Body of pancreas (tissue), 4 donors: Measurements from ENCODE around the gene ZNF160. TPM values are rescaled to one million over a fixed set of nuclear protein-coding genes. Genes with fewer than 3 reads are reported as not detected.
"Not testable (repeated sequence)": the region's sequence is repeated elsewhere in the genome, so short reads cannot be mapped to it uniquely, and the experiment has no call there.

Experiments used
- ATAC-seq: fragments of 150-250 bp; one replicate; pipeline ENCODE4 v1.9.1; 2016
- DNase-seq, 4 donors: peaks; one replicate each; pipeline ENCODE4 v3.0.0-alpha.2; 2019
- H3K27ac ChIP-seq, 4 donors: fragments of 200-600 bp; sonication (generic); 1 replicate in 3 of 4; 2 replicates in 1 of 4; pipeline versions ENCODE4 v1.5.1 to v1.6.1; 2016 to 2019; ENCODE audit warnings: mild to moderate bottlenecking in 1 of 4, mixed read lengths in 1 of 4, moderate library complexity in 1 of 4
- H3K27me3 ChIP-seq, 2 donors: fragments of 200-600 bp; sonication (generic); one replicate each; pipeline ENCODE4 v1.6.0; 2016; ENCODE audit warnings: mild to moderate bottlenecking in 1 of 2
- H3K36me3 ChIP-seq, 2 donors: fragments of 200-600 bp; sonication (generic); replicated peaks in 1 of 2; 2 replicates each; pipeline ENCODE4 v1.5.1; 2016; ENCODE audit warnings: low read depth in 2 of 2; ENCODE audit not compliant: insufficient read depth in 1 of 2
- H3K4me1 ChIP-seq: fragments of 200-600 bp; sonication (generic); one replicate; pipeline ENCODE4 v1.6.0; 2016
- H3K4me3 ChIP-seq, 2 donors: fragments of 200-600 bp; sonication (generic); 1 replicate in 1 of 2; 2 replicates in 1 of 2; pipeline ENCODE4 v1.5.1; 2016 to 2019
- H3K9me3 ChIP-seq, 3 donors: fragments of 200-600 bp; sonication (generic); 1 replicate in 2 of 3; 2 replicates in 1 of 3; pipeline ENCODE4 v1.5.1; 2016
- POLR2A ChIP-seq, 3 donors: fragments of 450-650 bp; IDR thresholded peaks; one replicate each; pipeline ENCODE4 v1.6.1; 2016; ENCODE audit warnings: antibody characterized with exemption in 3 of 3, mild to moderate bottlenecking in 2 of 3
- WGBS, 2 donors: methylation state at CpG; one replicate each; pipeline ENCODE4 v1.1.5; 2017; 5-methylcytosine and 5-hydroxymethylcytosine counted together
- intact Hi-C: fragments of 100-400 bp; cut with DNase I; formaldehyde crosslinking; loops from one replicate; pipeline ENCODE4 v1.15.1; 2023
- total RNA-seq, 2 donors: library from RNA; depleted of rRNA; stranded (reverse); fragments of >200 nt; gene quantifications; one replicate each; pipeline ENCODE4 v1.1.0, GENCODE V29; 2016
- TF ChIP-seq, protein P1 (sequence below), 7 experiments: fragments of 450-650 bp in 4 of 7; fragments of 200-600 bp in 3 of 7; sonication (generic) in 3 of 7; IDR thresholded peaks; one replicate each; pipeline ENCODE4 v1.5.1; 2016 to 2019; ENCODE audit warnings: antibody characterized with exemption in 7 of 7

The ZNF160 gene
- total RNA-seq, 2 donors from 2014 or later: 16.6 to 32.3 TPM

- Histone ChIP-seq H3K36me3 (no peaks in the 10 kb centered on the region), H3K4me1 (peaks cover 9% of the 10 kb centered on the region), H3K9me3 (peaks cover 0 to 4% (median 0%) of the 10 kb centered on the region in 3 donors), H3K27me3 (no peaks in the 10 kb centered on the region), H3K4me3 (peak within 1 kb of the TSS; percentile 22 to 26), H3K27ac (peak within 1 kb of the TSS in 3 of 4 donors; percentile 64 to 77 (median 64))
- ATAC-seq: peak; percentile 95
- WGBS, 2 donors: 1 to 2% methylated on average over 43 to 49 of the region's 51 CpGs
- intact Hi-C loops: no loop called here
- TF ChIP-seq, protein P1, sequence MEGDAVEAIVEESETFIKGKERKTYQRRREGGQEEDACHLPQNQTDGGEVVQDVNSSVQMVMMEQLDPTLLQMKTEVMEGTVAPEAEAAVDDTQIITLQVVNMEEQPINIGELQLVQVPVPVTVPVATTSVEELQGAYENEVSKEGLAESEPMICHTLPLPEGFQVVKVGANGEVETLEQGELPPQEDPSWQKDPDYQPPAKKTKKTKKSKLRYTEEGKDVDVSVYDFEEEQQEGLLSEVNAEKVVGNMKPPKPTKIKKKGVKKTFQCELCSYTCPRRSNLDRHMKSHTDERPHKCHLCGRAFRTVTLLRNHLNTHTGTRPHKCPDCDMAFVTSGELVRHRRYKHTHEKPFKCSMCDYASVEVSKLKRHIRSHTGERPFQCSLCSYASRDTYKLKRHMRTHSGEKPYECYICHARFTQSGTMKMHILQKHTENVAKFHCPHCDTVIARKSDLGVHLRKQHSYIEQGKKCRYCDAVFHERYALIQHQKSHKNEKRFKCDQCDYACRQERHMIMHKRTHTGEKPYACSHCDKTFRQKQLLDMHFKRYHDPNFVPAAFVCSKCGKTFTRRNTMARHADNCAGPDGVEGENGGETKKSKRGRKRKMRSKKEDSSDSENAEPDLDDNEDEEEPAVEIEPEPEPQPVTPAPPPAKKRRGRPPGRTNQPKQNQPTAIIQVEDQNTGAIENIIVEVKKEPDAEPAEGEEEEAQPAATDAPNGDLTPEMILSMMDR (IDR thresholded peaks at IDR 0.05): no peak
- peak in 2 of 3 donors; percentile 53 to 64 for TF ChIP-seq POLR2A (IDR thresholded peaks at IDR 0.05)
- peak; percentile 83 to 93 (median 90) for DNase-seq
These were observed 29.1 kb upstream of the ZNF160 start, which contains the start of gene ZNF415 for GRCh38 chr19:53132141-53132991. TSS of gene ZNF415 (minus strand) at chr19:53132910. CDS start at chr19:53122676, 10,234 bp downstream.

DNA sequence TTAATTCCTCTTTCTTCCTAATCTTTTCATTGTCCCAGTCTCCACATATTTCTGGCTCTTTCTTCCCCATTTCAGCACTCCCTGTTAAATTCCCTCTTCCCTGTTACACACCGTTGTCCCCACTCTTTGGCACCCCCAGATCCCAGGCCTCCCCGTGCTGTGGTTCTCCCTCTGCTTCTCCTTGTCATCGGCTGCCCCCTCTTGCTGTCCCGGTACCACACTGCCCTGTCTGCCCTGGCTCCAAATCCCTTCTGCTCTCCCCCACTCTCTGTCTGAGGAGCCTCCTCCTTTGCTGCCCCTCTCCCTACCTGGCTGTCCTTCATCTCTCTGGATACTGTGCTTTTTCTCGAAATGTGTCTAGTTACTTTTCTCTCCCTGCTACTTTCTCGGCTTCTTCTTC lies 28.5 kb upstream of the ZNF160 start:
- Histone ChIP-seq H3K27me3 (no peaks in the 10 kb centered on the region), H3K4me3 (peak overlapping the region; percentile 22 to 26), H3K4me1 (peaks cover 9% of the 10 kb centered on the region), H3K9me3 (no peaks in the 10 kb centered on the region), H3K27ac (no peak overlapping the region), H3K36me3 (no peaks in the 10 kb centered on the region)
- WGBS, 2 donors: 25 to 28% methylated on average over 6 of the region's 6 CpGs
- intact Hi-C loops: no loop called here
- ATAC-seq: no peak
- TF ChIP-seq POLR2A (IDR thresholded peaks at IDR 0.05): no peak
- no peak for DNase-seq

DNA sequence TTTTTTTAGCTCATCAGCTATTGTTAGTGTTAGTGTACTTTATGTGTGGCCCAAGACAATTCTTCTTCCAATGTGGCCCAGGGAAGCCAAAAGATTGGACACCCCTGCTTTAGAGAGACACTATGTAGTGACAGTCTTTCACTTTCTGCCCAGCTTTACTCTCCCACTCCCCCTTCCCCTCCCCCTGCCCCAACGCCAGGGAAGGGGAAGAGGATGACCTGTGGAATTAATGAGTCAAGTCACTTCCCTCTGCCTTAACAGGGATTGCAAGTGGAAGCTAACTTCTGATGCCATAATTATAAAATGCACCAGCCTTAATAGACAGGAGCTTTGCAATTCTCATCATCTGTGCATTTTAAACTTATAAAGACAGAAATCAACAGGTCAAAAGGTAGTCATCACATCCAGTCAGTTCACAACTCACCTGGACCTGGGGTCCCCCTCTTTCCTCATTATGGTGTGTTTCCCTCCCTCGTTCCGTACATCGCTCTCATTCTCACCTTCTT lies 27.9 kb upstream of the ZNF160 start:
- TF ChIP-seq, protein P1 (IDR thresholded peaks at IDR 0.05): no peak
- TF ChIP-seq POLR2A (IDR thresholded peaks at IDR 0.05): no peak
- 92 to 96% methylated on average over 4 of the region's 4 CpGs for WGBS, 2 donors
- ATAC-seq: no peak
- Histone ChIP-seq H3K4me3 (no peak overlapping the region), H3K27ac (no peak overlapping the region), H3K9me3 (no peaks in the 10 kb centered on the region), H3K27me3 (no peaks in the 10 kb centered on the region), H3K4me1 (peaks cover 9% of the 10 kb centered on the region), H3K36me3 (no peaks in the 10 kb centered on the region)
- no peak for DNase-seq
- intact Hi-C loops: no loop called here

DNA sequence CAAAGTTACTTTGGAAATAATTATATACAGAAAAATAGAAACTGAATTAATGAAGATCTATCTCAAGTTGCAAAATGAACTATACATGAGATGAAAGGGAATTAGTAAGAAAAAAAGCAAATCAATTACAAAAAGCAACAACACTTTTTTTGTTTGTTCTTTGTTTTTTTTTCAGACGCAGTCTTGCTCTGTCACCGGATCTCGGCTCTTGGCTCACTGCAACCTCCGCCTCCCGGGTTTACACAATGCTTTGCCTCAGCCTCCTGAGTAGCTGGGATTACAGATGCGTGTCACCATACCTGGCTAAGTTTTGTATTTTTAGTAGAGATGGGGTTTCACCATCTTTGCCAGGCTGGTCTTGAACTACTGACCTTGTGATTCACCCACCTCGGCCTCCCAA lies 27.3 kb upstream of the ZNF160 start:
- TF ChIP-seq, protein P1 (IDR thresholded peaks at IDR 0.05): no peak
- no peak for TF ChIP-seq POLR2A (IDR thresholded peaks at IDR 0.05)
- Histone ChIP-seq H3K27me3 (no peaks in the 10 kb centered on the region), H3K4me3 (no peak overlapping the region), H3K36me3 (no peaks in the 10 kb centered on the region), H3K9me3 (no peaks in the 10 kb centered on the region), H3K4me1 (peaks cover 9% of the 10 kb centered on the region), H3K27ac (no peak overlapping the region)
- DNase-seq (peak in 1 of 4 donors; percentile 13), ATAC-seq (no peak)
- intact Hi-C loops: no loop called here
- 72 to 79% methylated on average over 7 of the region's 7 CpGs for WGBS, 2 donors

- H3K4me1 ChIP-seq, H3K27me3 ChIP-seq, DNase-seq, H3K4me3 ChIP-seq, intact Hi-C loops, ATAC-seq, H3K36me3 ChIP-seq, H3K9me3 ChIP-seq, H3K27ac ChIP-seq: not testable (repeated sequence)
- 71 to 73% methylated on average over 7 to 8 of the region's 15 CpGs for WGBS, 2 donors
These were observed 23.7 kb upstream of the ZNF160 start for GRCh38 chr19:53126733-53127526.
